NB4 (cell line): ENCODE measurements around the gene ANKS1B.

Experiments used
- MYC ChIP-seq: IDR thresholded peaks from 2 replicates; pipeline ENCODE4 v1.6.1; 2011; ENCODE audit warnings: low read depth, low read length
- POLR2A ChIP-seq: IDR thresholded peaks from 2 replicates; pipeline ENCODE4 v1.6.1; 2011; ENCODE audit warnings: mild to moderate bottlenecking; ENCODE audit not compliant: insufficient read length; ENCODE audit errors: extremely low read depth
- TF ChIP-seq, protein P1 (sequence below): IDR thresholded peaks from one replicate; pipeline ENCODE4 v1.5.1; 2012; ENCODE audit warnings: low read depth, low read length
- TF ChIP-seq, protein P2 (sequence below): IDR thresholded peaks from 2 replicates; pipeline ENCODE4 v1.6.1; 2011; ENCODE audit warnings: low read depth, low read length

DNA sequence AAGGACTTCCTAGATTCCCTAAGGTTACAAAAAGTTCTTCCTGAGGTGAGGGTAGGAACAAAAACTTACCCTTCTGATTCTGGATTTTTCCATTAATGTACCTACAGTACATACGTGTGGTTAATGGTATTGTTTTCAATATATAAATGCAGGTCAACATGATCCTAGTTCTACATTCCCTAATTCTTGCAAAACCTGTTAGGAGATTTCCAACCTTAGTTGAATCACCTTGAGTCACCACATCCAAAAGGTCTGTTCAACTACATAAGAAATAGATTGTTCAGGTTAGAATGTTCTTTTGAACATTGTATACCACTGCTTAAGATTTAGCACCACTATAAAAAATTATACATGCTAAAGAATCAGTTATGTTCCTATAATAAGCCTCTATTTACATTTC, 218.3 kb downstream of the ANKS1B start:
- TF ChIP-seq, protein P1, sequence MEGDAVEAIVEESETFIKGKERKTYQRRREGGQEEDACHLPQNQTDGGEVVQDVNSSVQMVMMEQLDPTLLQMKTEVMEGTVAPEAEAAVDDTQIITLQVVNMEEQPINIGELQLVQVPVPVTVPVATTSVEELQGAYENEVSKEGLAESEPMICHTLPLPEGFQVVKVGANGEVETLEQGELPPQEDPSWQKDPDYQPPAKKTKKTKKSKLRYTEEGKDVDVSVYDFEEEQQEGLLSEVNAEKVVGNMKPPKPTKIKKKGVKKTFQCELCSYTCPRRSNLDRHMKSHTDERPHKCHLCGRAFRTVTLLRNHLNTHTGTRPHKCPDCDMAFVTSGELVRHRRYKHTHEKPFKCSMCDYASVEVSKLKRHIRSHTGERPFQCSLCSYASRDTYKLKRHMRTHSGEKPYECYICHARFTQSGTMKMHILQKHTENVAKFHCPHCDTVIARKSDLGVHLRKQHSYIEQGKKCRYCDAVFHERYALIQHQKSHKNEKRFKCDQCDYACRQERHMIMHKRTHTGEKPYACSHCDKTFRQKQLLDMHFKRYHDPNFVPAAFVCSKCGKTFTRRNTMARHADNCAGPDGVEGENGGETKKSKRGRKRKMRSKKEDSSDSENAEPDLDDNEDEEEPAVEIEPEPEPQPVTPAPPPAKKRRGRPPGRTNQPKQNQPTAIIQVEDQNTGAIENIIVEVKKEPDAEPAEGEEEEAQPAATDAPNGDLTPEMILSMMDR = no peak
- TF ChIP-seq, protein P2, sequence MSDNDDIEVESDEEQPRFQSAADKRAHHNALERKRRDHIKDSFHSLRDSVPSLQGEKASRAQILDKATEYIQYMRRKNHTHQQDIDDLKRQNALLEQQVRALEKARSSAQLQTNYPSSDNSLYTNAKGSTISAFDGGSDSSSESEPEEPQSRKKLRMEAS = no peak
- no peak for TF ChIP-seq MYC
- TF ChIP-seq POLR2A = no peak
